Fibroblast of lung (primary cell): ENCODE data around the gene C22orf23. TPM values are rescaled to one million over a fixed set of nuclear protein-coding genes. Genes with fewer than 3 reads are reported as not detected.

Source experiments
- DNase-seq, 2 donors: peaks; one replicate each; pipeline versions ENCODE4 v3.0.0 to v3.0.0-alpha.2; 2010; ENCODE audit warnings: low read depth in 2 of 2
- H2AFZ ChIP-seq: 2 replicates; pipeline ENCODE4 v1.5.1; 2012; ENCODE audit warnings: low read length, control low read depth, inconsistent platforms
- H3K27ac ChIP-seq: 2 replicates; pipeline ENCODE4 v1.5.1; 2011; ENCODE audit warnings: low read length, control low read depth; ENCODE audit not compliant: insufficient read depth
- H3K27me3 ChIP-seq: 2 replicates; pipeline ENCODE4 v1.5.1; 2011; ENCODE audit warnings: mild to moderate bottlenecking, low read length; ENCODE audit not compliant: control insufficient read depth, insufficient read depth
- H3K36me3 ChIP-seq: 2 replicates; pipeline ENCODE4 v1.5.1; 2011; ENCODE audit warnings: low read length; ENCODE audit not compliant: control insufficient read depth, insufficient read depth
- H3K4me1 ChIP-seq: 2 replicates; pipeline ENCODE4 v1.5.1; 2011; ENCODE audit warnings: low read length; ENCODE audit not compliant: control insufficient read depth, insufficient read depth; ENCODE audit errors: extremely low read depth
- H3K4me2 ChIP-seq: 2 replicates; pipeline ENCODE4 v1.5.1; 2011; ENCODE audit warnings: low read length, control low read depth; ENCODE audit not compliant: insufficient read depth; ENCODE audit errors: extremely low read depth
- H3K4me3 ChIP-seq, 4 experiments: fragments of 200-600 bp in 1 of 4; sonication (generic) in 1 of 4; replicated peaks in 1 of 4; 2 replicates each; pipeline ENCODE4 v1.5.1; 2011 to 2016; ENCODE audit warnings: low read length in 4 of 4, low read depth in 3 of 4, mild to moderate bottlenecking in 3 of 4, control low read depth in 2 of 4, inconsistent platforms in 1 of 4, mixed read lengths in 1 of 4; ENCODE audit not compliant: insufficient read depth in 1 of 4; ENCODE audit errors: control extremely low read depth in 1 of 4
- H3K79me2 ChIP-seq: 2 replicates; pipeline ENCODE4 v1.5.1; 2012; ENCODE audit warnings: mild to moderate bottlenecking, low read length, inconsistent platforms; ENCODE audit not compliant: control insufficient read depth, insufficient read depth
- H3K9ac ChIP-seq: 2 replicates; pipeline ENCODE4 v1.5.1; 2011; ENCODE audit warnings: mild to moderate bottlenecking, low read length, control low read depth; ENCODE audit not compliant: insufficient read depth
- H3K9me3 ChIP-seq: 2 replicates; pipeline ENCODE4 v1.5.1; 2012; ENCODE audit warnings: low read depth, low read length; ENCODE audit not compliant: control insufficient read depth, insufficient read depth
- H4K20me1 ChIP-seq: 2 replicates; pipeline ENCODE4 v1.5.1; 2011; ENCODE audit warnings: low read length; ENCODE audit not compliant: control insufficient read depth, insufficient read depth; ENCODE audit errors: extremely low read depth
- EZH2 ChIP-seq: IDR thresholded peaks from 2 replicates; pipeline ENCODE4 v1.5.1; 2012; ENCODE audit warnings: low read length, control low read depth, mild to moderate bottlenecking; ENCODE audit errors: missing control alignments
- polyA plus RNA-seq, 2 donors: library from polyadenylated mRNA; depleted of rRNA in 1 of 2; stranded (reverse) in 1 of 2; unstranded in 1 of 2; fragments of >200 nt; gene quantifications; 2 replicates each; pipeline ENCODE4 v1.2.1, GENCODE V29; 2011 to 2012; ENCODE audit warnings: missing spikeins in 1 of 2
- total RNA-seq: library from RNA; depleted of rRNA; stranded (reverse); fragments of >200 nt; gene quantifications from 2 replicates; pipeline ENCODE4 v1.2.1, GENCODE V29; 2014
- TF ChIP-seq, protein P1 (sequence below), 2 donors: IDR thresholded peaks in 1 of 2; conservative IDR thresholded peaks in 1 of 2; 1 replicate in 1 of 2; 2 replicates in 1 of 2; pipeline ENCODE4 v1.5.1; 2011 to 2012; ENCODE audit warnings: low read length in 2 of 2, control low read depth in 1 of 2, inconsistent platforms in 1 of 2, low read depth in 1 of 2, mild to moderate bottlenecking in 1 of 2

The C22orf23 gene
- total and polyA plus RNA-seq, 2 donors (not counting 1 experiment from before 2014, with no cell fraction given) = 0.17 to 0.37 TPM

DNA sequence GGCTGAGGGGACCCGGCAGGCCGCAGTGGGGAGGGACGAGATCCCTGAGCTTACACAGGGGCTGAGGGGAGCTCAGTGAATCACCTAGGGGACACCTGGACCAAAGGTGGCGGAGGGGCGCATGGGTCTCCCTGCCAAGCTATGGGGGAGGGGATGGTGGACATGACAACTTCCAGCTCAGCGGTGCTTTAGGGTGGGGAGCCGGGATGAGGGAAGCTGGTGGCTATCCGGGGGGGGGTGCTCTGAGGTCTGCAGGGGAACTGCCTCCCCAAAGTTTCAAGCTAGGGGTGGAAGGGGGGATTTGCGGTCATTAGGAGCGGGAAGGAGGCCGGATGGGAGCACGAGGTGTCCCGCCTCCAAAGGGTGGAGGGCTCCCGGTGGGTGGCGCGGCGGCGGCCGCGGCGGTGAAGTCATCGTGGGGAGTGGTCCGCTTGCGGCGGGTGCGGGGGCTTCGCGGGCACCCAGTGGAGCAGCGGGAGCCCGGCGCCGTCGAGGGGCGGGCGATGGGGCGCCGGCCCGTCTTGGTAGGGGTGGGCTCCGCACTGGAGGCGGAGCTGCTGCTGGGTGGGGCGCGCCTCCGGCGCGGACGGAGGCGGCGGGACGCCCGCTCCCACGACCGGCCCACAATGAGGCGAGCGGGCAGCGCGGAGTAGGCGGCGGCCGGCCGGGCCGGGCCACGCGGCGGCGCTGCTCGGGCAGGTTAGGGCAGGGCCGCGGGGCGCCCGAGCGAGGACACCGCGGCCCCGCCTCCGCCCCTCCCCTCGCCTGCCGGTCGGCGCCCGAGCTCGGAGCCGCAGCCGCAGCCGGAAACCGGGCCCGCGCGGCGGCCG, 47.7 kb downstream of the C22orf23 start, which contains the start of gene MICALL1:
Gene MICALL1 (plus strand): TSS at position 764 of the 830 bp plus-strand sequence. CDS start 126 bp downstream, outside the sequence.
- H3K27me3 ChIP-seq = no peaks in the 10 kb centered on the region
- peak within 1 kb of the TSS; percentile 83 for H3K9ac ChIP-seq
- peak; percentile 73 to 79 for DNase-seq
- peak within 1 kb of the TSS; percentile 93 for H3K27ac ChIP-seq
- H3K4me3 ChIP-seq = peak within 1 kb of the TSS; percentile 63 to 82 (median 80)
- peaks cover 4% of the 10 kb centered on the region for H3K36me3 ChIP-seq
- H3K79me2 ChIP-seq = peaks cover 32% of the 10 kb centered on the region
- peaks cover 27% of the 10 kb centered on the region for H3K4me1 ChIP-seq
- no peak within 1 kb of the TSS for H2AFZ ChIP-seq
- TF ChIP-seq EZH2 = no peak
- H3K4me2 ChIP-seq = peak within 1 kb of the TSS; percentile 93
- no peaks in the 10 kb centered on the region for H4K20me1 ChIP-seq
- no peaks in the 10 kb centered on the region for H3K9me3 ChIP-seq

DNA sequence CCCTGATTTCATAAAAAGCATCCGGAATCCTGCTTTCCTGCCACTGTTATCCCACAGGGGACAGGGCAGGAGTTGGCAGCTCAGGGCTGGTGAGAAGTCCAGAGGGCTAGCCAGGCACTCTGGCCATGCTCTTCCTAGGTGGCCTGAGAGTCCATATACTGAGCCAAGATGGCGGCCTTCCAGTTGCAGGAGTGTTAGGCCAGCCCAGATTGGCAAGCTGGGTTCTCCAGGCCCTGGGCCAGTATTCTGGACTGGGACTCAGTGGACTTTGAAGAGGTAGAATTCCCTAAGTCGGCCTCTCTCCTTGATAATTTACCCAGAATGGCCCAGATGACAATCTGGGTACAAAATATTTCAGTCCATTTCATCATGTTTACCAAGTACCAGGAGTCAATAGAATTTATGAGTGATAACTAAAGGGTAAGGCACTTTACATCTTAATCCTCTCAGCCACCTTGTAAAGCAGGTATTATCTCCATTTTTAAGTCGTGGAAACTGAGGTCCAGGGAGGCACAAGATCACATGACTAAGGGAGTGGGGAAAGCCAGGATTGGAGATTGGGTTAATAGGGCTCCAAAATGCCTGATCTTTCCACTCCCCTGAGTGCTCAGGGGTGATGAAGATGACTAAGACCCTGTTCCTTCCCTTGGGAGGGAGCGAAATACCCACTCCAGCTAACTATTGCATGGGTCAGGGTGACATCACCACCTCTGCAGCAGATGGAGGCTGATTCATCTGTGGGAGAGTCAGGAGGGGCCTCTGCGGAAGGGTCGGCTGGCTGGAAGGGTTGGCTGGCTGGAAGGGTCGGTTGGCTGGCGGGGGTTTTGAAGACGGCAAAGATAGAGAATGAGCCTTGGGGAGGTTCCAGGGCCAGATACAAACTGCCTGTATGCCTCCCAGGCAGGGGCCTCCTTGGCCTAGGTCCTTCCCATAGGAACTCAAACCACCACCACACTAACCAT, 48.5 kb downstream of the C22orf23 start:
- H3K9me3 ChIP-seq = no peaks in the 10 kb centered on the region
- TF ChIP-seq, protein P1, sequence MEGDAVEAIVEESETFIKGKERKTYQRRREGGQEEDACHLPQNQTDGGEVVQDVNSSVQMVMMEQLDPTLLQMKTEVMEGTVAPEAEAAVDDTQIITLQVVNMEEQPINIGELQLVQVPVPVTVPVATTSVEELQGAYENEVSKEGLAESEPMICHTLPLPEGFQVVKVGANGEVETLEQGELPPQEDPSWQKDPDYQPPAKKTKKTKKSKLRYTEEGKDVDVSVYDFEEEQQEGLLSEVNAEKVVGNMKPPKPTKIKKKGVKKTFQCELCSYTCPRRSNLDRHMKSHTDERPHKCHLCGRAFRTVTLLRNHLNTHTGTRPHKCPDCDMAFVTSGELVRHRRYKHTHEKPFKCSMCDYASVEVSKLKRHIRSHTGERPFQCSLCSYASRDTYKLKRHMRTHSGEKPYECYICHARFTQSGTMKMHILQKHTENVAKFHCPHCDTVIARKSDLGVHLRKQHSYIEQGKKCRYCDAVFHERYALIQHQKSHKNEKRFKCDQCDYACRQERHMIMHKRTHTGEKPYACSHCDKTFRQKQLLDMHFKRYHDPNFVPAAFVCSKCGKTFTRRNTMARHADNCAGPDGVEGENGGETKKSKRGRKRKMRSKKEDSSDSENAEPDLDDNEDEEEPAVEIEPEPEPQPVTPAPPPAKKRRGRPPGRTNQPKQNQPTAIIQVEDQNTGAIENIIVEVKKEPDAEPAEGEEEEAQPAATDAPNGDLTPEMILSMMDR (conservative IDR thresholded peaks at IDR 0.05 in 1 of 2, IDR thresholded peaks at IDR 0.05 in 1 of 2; ENCODE audit: low read depth in 1 of 2, low read length in 2 of 2) = no peak
- no peak for TF ChIP-seq EZH2
- no peak overlapping the region for H2AFZ ChIP-seq
- H3K4me3 ChIP-seq = peak overlapping the region in 2 of 4 experiments; percentile 32 to 56
- H3K9ac ChIP-seq = peak overlapping the region; percentile 83
- no peaks in the 10 kb centered on the region for H3K27me3 ChIP-seq
- H3K4me2 ChIP-seq = peak overlapping the region; percentile 48
- H3K36me3 ChIP-seq = peaks cover 4% of the 10 kb centered on the region
- peak overlapping the region; percentile 93 for H3K27ac ChIP-seq
- H3K79me2 ChIP-seq = peaks cover 26% of the 10 kb centered on the region
- no peaks in the 10 kb centered on the region for H4K20me1 ChIP-seq
- peaks cover 24% of the 10 kb centered on the region for H3K4me1 ChIP-seq
- DNase-seq = peak; percentile 99

DNA sequence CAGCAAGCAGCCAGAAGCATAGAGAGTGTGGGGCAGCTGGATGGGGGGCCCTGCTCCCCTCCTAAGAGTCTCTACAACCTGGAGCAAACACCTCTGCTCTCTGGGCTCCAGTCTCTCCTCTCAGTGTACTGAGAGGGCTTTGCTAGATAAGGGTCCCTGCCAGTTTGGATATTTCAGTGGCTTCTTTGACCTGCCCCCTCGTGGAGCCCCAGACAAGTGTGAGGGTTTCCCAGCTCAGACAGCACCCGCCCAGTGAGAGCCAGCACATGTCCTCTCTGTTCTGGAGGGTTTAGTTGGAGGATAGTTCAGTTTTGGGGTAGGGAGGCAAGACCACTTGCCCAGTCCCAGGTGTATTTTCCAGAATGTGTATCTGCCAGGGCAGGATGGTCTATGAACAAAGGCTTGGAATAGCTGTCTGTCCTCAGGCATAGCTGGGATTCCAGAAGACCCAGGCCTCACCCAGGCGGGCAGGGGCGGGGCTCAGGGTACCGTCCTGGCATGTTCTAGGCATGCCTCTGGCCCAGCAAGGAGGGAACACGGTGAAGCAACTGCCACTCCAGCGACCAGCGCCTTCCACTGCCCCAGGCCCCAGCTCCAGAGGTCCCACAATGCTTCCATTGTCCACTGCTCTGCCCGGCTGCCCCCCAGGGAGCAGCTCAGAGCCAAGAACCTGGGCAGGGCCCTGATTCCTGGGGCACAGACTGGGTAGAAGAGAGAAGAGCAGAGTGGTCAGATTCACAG, 54.8 kb downstream of the C22orf23 start:
- no peaks in the 10 kb centered on the region for H3K27me3 ChIP-seq
- no peaks in the 10 kb centered on the region for H3K36me3 ChIP-seq
- H3K9ac ChIP-seq = no peak overlapping the region
- H3K4me2 ChIP-seq = no peak overlapping the region
- no peaks in the 10 kb centered on the region for H4K20me1 ChIP-seq
- no peaks in the 10 kb centered on the region for H3K9me3 ChIP-seq
- H3K4me3 ChIP-seq = no peak overlapping the region
- no peak overlapping the region for H3K27ac ChIP-seq
- peak in 1 of 2 donors; percentile 59 for DNase-seq
- TF ChIP-seq, protein P1 (conservative IDR thresholded peaks at IDR 0.05 in 1 of 2, IDR thresholded peaks at IDR 0.05 in 1 of 2; ENCODE audit: low read depth in 1 of 2, low read length in 2 of 2) = no peak
- no peak for TF ChIP-seq EZH2
- peaks cover 2% of the 10 kb centered on the region for H3K4me1 ChIP-seq
- H2AFZ ChIP-seq = no peak overlapping the region
- no peaks in the 10 kb centered on the region for H3K79me2 ChIP-seq
